Type B pancreatic cell (in vitro differentiated cells): ENCODE measurements around the gene TUBB4B. TPM values are rescaled to one million over a fixed set of nuclear protein-coding genes. Genes with fewer than 3 reads are reported as not detected.

ENCODE experiments used
- DNase-seq: peaks from one replicate; pipeline ENCODE4 v3.0.0; 2021; ENCODE audit warnings: mixed read lengths; ENCODE audit not compliant: unreplicated experiment; ENCODE audit errors: extremely low spot score
- H3K27ac Mint-ChIP-seq: 2 replicates; pipeline ENCODE4 v1.8.0; 2021; ENCODE audit warnings: mild to moderate bottlenecking, mixed read lengths
- H3K27me3 Mint-ChIP-seq: 2 replicates; pipeline ENCODE4 v1.8.0; 2021; ENCODE audit warnings: mixed read lengths
- H3K36me3 Mint-ChIP-seq: 2 replicates; pipeline ENCODE4 v1.8.0; 2021; ENCODE audit warnings: mixed read lengths
- H3K4me1 Mint-ChIP-seq: one replicate; pipeline ENCODE4 v1.8.0; 2021; ENCODE audit warnings: mixed read lengths; ENCODE audit not compliant: unreplicated experiment
- H3K4me3 Mint-ChIP-seq: 2 replicates; pipeline ENCODE4 v1.8.0; 2021; ENCODE audit warnings: mild to moderate bottlenecking, mixed read lengths
- H3K9me3 Mint-ChIP-seq: 2 replicates; pipeline ENCODE4 v1.8.0; 2021; ENCODE audit warnings: mixed read lengths
- CTCF ChIP-seq: fragments of 200-600 bp; sonication (generic); conservative IDR thresholded peaks from 2 replicates; pipeline ENCODE4 v1.5.0; 2021; ENCODE audit warnings: antibody characterized with exemption, mild to moderate bottlenecking
- total RNA-seq: library from RNA; stranded (reverse); gene quantifications from 2 replicates; pipeline ENCODE4 v1.2.1, GENCODE V29; 2021; ENCODE audit warnings: low replicate concordance

Gene TUBB4B
- total RNA-seq, 1 donor from 2014 or later: 326 TPM

- no peak for DNase-seq
- Mint-ChIP-seq H3K27me3 (peaks cover 3% of the 10 kb centered on the region), H3K9me3 (no peaks in the 10 kb centered on the region), H3K4me1 (peaks cover 5% of the 10 kb centered on the region), H3K36me3 (no peaks in the 10 kb centered on the region), H3K27ac (no peak overlapping the region), H3K4me3 (no peak overlapping the region)
- TF ChIP-seq CTCF: no peak
Measured at GRCh38 chr9:137228968-137229896, 11.9 kb upstream of the TUBB4B start.

DNA sequence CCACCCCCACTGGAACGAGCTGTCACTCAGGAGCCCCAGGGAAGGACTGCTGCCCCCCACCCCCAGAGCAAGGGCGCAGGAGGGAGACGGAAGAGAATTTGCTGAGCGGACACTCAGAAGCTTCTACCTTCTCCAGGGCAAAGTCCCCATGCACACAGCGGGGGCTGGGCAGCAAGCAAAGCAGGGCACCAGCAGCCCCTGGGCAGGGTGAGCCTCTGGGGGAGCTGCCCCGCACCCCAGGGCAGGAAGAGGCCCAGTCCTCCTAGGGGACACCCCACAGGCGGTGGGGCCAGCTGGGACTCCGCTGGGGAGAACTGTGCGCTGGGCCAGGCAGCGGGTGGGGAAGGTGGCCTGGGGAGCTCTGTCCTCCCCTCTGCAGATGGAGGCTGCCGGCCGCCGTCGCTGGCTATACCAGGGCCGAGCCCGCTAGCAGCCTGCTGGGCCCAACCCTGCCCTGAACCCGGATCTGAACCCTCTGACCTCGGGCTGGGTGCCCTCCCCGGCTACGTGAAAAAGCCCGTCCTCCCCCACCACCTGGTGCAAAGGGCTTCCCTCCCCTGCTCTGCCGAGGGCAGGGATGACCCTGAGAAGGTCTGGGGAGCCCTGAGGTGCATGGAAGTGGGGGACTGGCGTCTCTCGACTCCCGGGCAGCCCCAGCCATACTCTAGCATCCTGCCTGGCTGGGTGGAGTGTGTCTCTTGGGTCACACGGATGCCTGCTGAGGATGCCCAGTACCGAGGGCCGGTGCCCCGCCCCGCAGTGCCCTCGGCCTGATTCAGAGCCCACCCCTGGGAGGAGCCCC is 11.0 kb upstream of the TUBB4B start:
- H3K27ac Mint-ChIP-seq: no peak overlapping the region
- H3K4me1 Mint-ChIP-seq: peaks cover 5% of the 10 kb centered on the region
- no peak overlapping the region for H3K4me3 Mint-ChIP-seq
- no peaks in the 10 kb centered on the region for H3K36me3 Mint-ChIP-seq
- H3K27me3 Mint-ChIP-seq: peaks cover 3% of the 10 kb centered on the region
- no peak for TF ChIP-seq CTCF
- no peak for DNase-seq
- H3K9me3 Mint-ChIP-seq: no peaks in the 10 kb centered on the region

DNA sequence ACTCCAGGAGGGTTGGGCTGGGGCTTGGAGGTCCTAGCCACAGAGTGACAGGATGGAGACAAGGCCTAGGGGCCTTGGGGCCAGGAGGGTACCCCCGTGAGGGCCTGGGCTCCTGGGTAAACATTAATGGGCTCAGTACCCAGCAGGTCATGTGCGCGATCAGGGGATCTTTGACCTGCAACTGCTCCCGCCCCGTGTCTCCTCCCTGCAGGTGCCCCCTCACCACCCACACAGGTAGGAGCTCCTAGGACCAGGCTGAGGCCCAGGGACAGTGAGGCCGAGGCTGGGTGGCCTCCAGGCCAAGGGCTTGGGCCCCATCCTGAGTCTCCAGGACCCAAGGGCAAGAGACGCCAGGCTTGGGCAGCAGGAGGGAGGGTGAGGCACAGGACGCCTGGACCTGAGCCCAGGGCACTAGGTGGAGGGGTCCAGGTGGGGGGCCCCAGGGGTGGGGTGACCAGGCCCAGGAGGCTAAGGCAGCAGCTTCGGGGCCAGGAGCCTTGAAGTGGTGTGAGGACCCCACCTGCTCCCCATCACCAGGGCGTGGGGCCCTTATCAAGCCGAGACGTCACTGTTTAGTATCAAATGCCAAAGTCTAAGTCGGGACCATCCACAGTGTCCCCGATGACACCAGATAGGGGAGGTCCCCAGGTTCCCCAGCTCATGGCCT is 10.2 kb upstream of the TUBB4B start, which contains the start of gene SLC34A3:
SLC34A3 (plus strand) TSS at position 197 of the 667 bp plus-strand sequence. CDS start 802 bp downstream, outside the sequence.
- H3K4me3 Mint-ChIP-seq: no peak within 1 kb of the TSS
- H3K36me3 Mint-ChIP-seq: no peaks in the 10 kb centered on the region
- H3K4me1 Mint-ChIP-seq: peaks cover 5% of the 10 kb centered on the region
- TF ChIP-seq CTCF: no peak
- DNase-seq: no peak
- H3K27me3 Mint-ChIP-seq: peaks cover 3% of the 10 kb centered on the region
- H3K9me3 Mint-ChIP-seq: no peaks in the 10 kb centered on the region
- H3K27ac Mint-ChIP-seq: no peak within 1 kb of the TSS

DNA sequence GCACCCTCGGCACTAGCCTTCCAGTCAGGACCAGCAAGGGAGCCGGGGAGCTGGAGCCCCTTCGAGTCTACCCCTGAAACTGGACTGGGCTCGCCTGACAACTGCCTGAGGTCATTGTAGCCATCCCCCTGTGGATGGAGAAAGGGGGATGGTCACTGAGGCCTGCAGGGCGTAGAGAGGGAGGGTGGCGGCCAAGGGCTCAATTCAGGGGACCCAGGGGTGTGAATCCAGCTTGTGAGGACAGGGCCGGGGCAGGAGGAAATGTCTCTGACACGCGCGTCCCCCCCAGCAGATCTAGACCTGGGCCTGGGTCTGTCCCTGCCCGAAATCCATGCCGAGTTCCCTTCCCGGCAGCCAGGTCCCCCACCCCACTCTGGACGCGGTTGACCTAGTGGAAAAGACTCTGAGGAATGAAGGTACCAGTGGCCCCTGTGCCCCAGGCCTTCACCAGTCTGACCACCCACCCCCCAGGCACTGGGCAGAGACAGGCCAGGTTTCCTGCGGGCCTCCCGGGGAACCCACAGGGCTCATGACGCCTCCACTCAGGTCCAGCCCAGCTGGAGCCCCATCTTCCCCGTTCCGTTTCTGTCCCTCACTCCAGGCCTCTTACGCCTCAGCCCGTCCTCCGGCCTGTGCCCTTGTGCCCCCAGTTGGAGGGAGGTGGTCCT is 9.6 kb upstream of the TUBB4B start:
- Mint-ChIP-seq H3K9me3 (no peaks in the 10 kb centered on the region), H3K36me3 (no peaks in the 10 kb centered on the region), H3K27ac (no peak overlapping the region), H3K4me3 (no peak overlapping the region), H3K27me3 (peaks cover 3% of the 10 kb centered on the region), H3K4me1 (peaks cover 5% of the 10 kb centered on the region)
- DNase-seq: no peak
- no peak for TF ChIP-seq CTCF

DNA sequence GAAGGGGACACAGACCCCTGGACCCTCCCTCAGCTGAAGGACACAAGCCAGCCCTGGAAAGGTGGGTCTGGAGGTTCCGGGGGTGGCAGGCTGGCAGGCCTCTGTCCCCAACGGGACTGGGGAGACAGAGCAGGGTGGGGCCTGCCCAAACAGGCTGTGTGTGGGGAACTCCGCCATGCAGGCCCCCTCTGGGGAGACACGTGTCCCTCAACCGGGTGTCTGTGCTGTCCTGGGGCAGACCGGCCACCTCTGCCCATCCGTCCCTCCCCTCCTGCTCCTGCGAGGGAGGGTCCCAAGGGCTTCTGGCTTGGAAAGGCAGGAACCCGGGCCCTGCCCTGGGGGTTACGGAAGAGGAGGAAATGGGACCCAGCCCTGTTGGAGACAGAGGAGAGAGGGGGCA is 9.0 kb upstream of the TUBB4B start:
- no peak for DNase-seq
- peaks cover 5% of the 10 kb centered on the region for H3K4me1 Mint-ChIP-seq
- H3K27ac Mint-ChIP-seq: no peak overlapping the region
- peaks cover 3% of the 10 kb centered on the region for H3K27me3 Mint-ChIP-seq
- no peak for TF ChIP-seq CTCF
- no peaks in the 10 kb centered on the region for H3K36me3 Mint-ChIP-seq
- no peaks in the 10 kb centered on the region for H3K9me3 Mint-ChIP-seq
- no peak overlapping the region for H3K4me3 Mint-ChIP-seq
